HG03159 (cell line): Measurements from ENCODE around the gene PRKCQ.

Source experiments
- ATAC-seq: cut with Tn5 transposase; IDR thresholded peaks from one replicate; pipeline ENCODE4 v1.9.1; 2021; ENCODE audit warnings: mild to moderate bottlenecking, moderate library complexity; ENCODE audit not compliant: unreplicated experiment

PRKCQ gene

GRCh38 chr10:6579904-6580278 is at the start of gene PRKCQ:
Gene PRKCQ (minus strand): TSS chr10:6580276. CDS start chr10:6515135, 65,141 bp downstream.
- ATAC-seq: peak; percentile 31

GRCh38 chr10:6625428-6625827 is 45.4 kb upstream of the PRKCQ start:
- no peak for ATAC-seq

- no peak for ATAC-seq
These were observed 44.3 kb upstream of the PRKCQ start for GRCh38 chr10:6624392-6624791.

- ATAC-seq: no peak
These were observed 42.8 kb upstream of the PRKCQ start for GRCh38 chr10:6622921-6623320.

- ATAC-seq: no peak
These were observed 41.5 kb upstream of the PRKCQ start for GRCh38 chr10:6621536-6621935.

- ATAC-seq: no peak
These were observed 39.6 kb upstream of the PRKCQ start for GRCh38 chr10:6619660-6620059.

- no peak for ATAC-seq
These were observed 38.3 kb upstream of the PRKCQ start for GRCh38 chr10:6618340-6618739.

GRCh38 chr10:6617309-6618076 is 37.4 kb upstream of the PRKCQ start:
- ATAC-seq: no peak

- ATAC-seq: no peak
These were observed 35.9 kb upstream of the PRKCQ start for GRCh38 chr10:6615971-6616370.

- ATAC-seq: no peak
These were observed 32.3 kb upstream of the PRKCQ start for GRCh38 chr10:6612371-6612770.

GRCh38 chr10:6610647-6611046 is 30.6 kb upstream of the PRKCQ start:
- ATAC-seq: no peak

GRCh38 chr10:6609625-6610024 is 29.5 kb upstream of the PRKCQ start:
- ATAC-seq: no peak

GRCh38 chr10:6607778-6608177 is 27.7 kb upstream of the PRKCQ start:
- ATAC-seq: no peak

GRCh38 chr10:6607182-6607581 is 27.1 kb upstream of the PRKCQ start:
- ATAC-seq: no peak

- no peak for ATAC-seq
These were observed 23.4 kb upstream of the PRKCQ start for GRCh38 chr10:6603142-6604125.

- ATAC-seq: no peak
These were observed 22.6 kb upstream of the PRKCQ start for GRCh38 chr10:6602700-6603084.

- no peak for ATAC-seq
These were observed 22.1 kb upstream of the PRKCQ start for GRCh38 chr10:6602026-6602699.

- ATAC-seq: no peak
These were observed 21.2 kb upstream of the PRKCQ start for GRCh38 chr10:6601246-6601805.

GRCh38 chr10:6600224-6600987 is 20.3 kb upstream of the PRKCQ start:
- no peak for ATAC-seq

- ATAC-seq: no peak
These were observed 18.6 kb upstream of the PRKCQ start for GRCh38 chr10:6598679-6599078.
